Stimulated activated CD8-positive, alpha-beta memory T cell treated with anti-CD3 and anti-CD28 coated beads, Interleukin-15, amount 100 ng/mL, for 1 hour (primary cell): ENCODE results near the gene HAO2.

Experiments
- DNase-seq: peaks from one replicate; pipeline ENCODE4 v3.0.0-alpha.2; 2020; ENCODE audit warnings: low read depth

Gene HAO2

GRCh38 chr1:119438761-119439160, 70.2 kb downstream of the HAO2 start:
- no peak for DNase-seq

DNA sequence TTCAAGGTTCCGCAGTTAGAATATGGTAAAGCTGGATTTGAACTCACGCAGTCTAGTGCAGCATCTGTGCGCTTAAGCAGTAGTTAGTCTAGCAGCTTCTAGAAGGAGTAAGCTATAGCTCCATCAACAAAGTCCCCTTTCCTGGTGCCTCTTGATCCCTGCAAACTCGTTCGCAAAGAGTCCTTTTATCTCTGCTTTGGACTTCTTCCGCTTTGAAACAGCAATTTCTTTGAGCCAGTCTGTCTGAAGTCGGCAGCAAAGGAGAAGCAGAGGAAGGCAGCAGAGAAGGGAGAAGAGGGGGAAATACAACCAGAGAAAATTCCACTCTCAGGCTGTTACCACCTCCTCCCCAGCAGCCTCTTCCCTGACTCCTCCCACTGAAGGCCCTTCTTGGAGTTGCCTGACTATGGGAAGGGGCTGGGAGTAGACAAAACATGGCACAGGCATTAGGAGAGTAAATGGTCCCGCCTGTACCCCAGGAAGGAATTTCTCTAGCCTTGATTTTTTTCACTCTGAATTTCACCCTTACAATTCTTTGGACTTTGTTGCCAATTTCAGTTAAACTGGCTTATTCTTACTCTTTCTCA, 72.2 kb downstream of the HAO2 start:
- DNase-seq: no peak

DNA sequence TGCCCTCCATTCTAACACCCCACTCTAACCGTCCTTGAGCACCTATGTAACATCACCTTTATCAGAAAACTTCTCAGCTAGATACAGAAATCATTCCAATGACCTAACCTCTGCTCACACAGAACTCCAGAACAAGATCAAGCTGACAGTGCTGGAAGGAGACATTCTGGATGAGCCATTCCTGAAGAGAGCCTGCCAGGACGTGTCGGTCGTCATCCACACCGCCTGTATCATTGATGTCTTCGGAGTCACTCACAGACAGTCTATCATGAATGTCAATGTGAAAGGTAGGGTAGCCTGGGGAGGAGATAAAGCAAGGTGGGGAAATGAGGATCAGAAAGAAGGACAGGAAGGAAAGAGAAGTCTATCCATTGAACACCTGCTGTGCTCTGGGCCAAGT, 74.2 kb downstream of the HAO2 start:
- no peak for DNase-seq
